Right forelimb (tissue), 1 donor: Measurements from ENCODE around the gene S100P.
A peak's percentile ranks its signal among the peaks of the same experiment; 100 is the strongest.

Source experiments
- DNase-seq: peaks from one replicate; pipeline ENCODE4 v3.0.0-alpha.2; 2018

The S100P gene

GRCh38 chr4:6727081-6727942 is 33.6 kb downstream of the S100P start:
- peak; percentile 77 for DNase-seq

GRCh38 chr4:6727943-6728250 is 34.2 kb downstream of the S100P start:
- no peak for DNase-seq

- no peak for DNase-seq
Observed at GRCh38 chr4:6728320-6729029, 34.8 kb downstream of the S100P start.

GRCh38 chr4:6730603-6731317 is 37.1 kb downstream of the S100P start:
- no peak for DNase-seq

GRCh38 chr4:6731318-6731675 is 37.6 kb downstream of the S100P start:
- no peak for DNase-seq

- DNase-seq = no peak
Observed at GRCh38 chr4:6731780-6732179, 38.1 kb downstream of the S100P start.

GRCh38 chr4:6732441-6733357 is 39.0 kb downstream of the S100P start:
- no peak for DNase-seq

- DNase-seq = no peak
Observed at GRCh38 chr4:6733358-6734164, 39.9 kb downstream of the S100P start.

- no peak for DNase-seq
Observed at GRCh38 chr4:6734165-6734786, 40.6 kb downstream of the S100P start.

- no peak for DNase-seq
Observed at GRCh38 chr4:6739920-6740319, 46.2 kb downstream of the S100P start.

GRCh38 chr4:6740347-6740746 is 46.7 kb downstream of the S100P start:
- DNase-seq = no peak

GRCh38 chr4:6742507-6742906 is 48.8 kb downstream of the S100P start:
- no peak for DNase-seq

GRCh38 chr4:6742989-6743388 is 49.3 kb downstream of the S100P start:
- no peak for DNase-seq
